Trophoblast cell (in vitro differentiated cells and primary cell): ENCODE measurements around the gene FEV.

ENCODE experiments used
- DNase-seq, 2 donors: peaks; one replicate each; pipeline ENCODE4 v3.0.0-alpha.2; 2016
- H2AFZ ChIP-seq: 2 replicates; pipeline ENCODE4 v1.6.1; 2013; ENCODE audit warnings: low read length, moderate library complexity, mild to moderate bottlenecking; ENCODE audit not compliant: insufficient read depth, poor library complexity
- H2AK5ac ChIP-seq: 2 replicates; pipeline ENCODE4 v1.6.1; 2013; ENCODE audit warnings: mild to moderate bottlenecking, low read length
- H2BK120ac ChIP-seq: 2 replicates; pipeline ENCODE4 v1.6.1; 2013; ENCODE audit warnings: low read length, mild to moderate bottlenecking, moderate library complexity; ENCODE audit not compliant: insufficient read depth, poor library complexity
- H2BK12ac ChIP-seq: 2 replicates; pipeline ENCODE4 v1.6.1; 2013; ENCODE audit warnings: mild to moderate bottlenecking, low read length, moderate library complexity
- H2BK5ac ChIP-seq: 2 replicates; pipeline ENCODE4 v1.6.1; 2013; ENCODE audit warnings: low read length, low read depth, moderate library complexity, mild to moderate bottlenecking; ENCODE audit not compliant: poor library complexity
- H3K14ac ChIP-seq: 2 replicates; pipeline ENCODE4 v1.6.1; 2013; ENCODE audit warnings: mild to moderate bottlenecking, low read length
- H3K18ac ChIP-seq: 2 replicates; pipeline ENCODE4 v1.6.1; 2013; ENCODE audit warnings: mild to moderate bottlenecking, low read length
- H3K23ac ChIP-seq: 2 replicates; pipeline ENCODE4 v1.6.1; 2013; ENCODE audit warnings: low read length
- H3K27ac ChIP-seq: 2 replicates; pipeline ENCODE4 v1.5.1; 2013; ENCODE audit warnings: low read depth, mild to moderate bottlenecking, inconsistent platforms, low read length, moderate library complexity
- H3K27me3 ChIP-seq: 2 replicates; pipeline ENCODE4 v1.6.1; 2013; ENCODE audit warnings: inconsistent platforms, mild to moderate bottlenecking, low read length, moderate library complexity; ENCODE audit not compliant: insufficient read depth
- H3K36me3 ChIP-seq, 2 experiments: 1 replicate in 1 of 2; 2 replicates in 1 of 2; pipeline ENCODE4 v1.6.1; 2013; ENCODE audit warnings: low read length in 2 of 2, mild to moderate bottlenecking in 2 of 2, moderate library complexity in 1 of 2; ENCODE audit not compliant: insufficient read depth in 2 of 2, control insufficient read depth in 1 of 2
- H3K4ac ChIP-seq: 2 replicates; pipeline ENCODE4 v1.6.1; 2013; ENCODE audit warnings: low read depth, mild to moderate bottlenecking, low read length, moderate library complexity
- H3K4me1 ChIP-seq, 2 experiments: 1 replicate in 1 of 2; 2 replicates in 1 of 2; pipeline ENCODE4 v1.6.1; 2013; ENCODE audit warnings: low read length in 2 of 2, mild to moderate bottlenecking in 2 of 2, moderate library complexity in 1 of 2; ENCODE audit not compliant: insufficient read depth in 2 of 2, control insufficient read depth in 1 of 2
- H3K4me2 ChIP-seq: 2 replicates; pipeline ENCODE4 v1.6.1; 2013; ENCODE audit warnings: inconsistent platforms, mild to moderate bottlenecking, low read length, moderate library complexity
- H3K4me3 ChIP-seq: 2 replicates; pipeline ENCODE4 v1.5.1; 2013; ENCODE audit warnings: mild to moderate bottlenecking, low read depth, low read length, inconsistent platforms
- H3K79me1 ChIP-seq: one replicate; pipeline ENCODE4 v1.6.1; 2013; ENCODE audit warnings: low read length
- H3K79me2 ChIP-seq: 2 replicates; pipeline ENCODE4 v1.6.1; 2013; ENCODE audit warnings: low read length, mild to moderate bottlenecking; ENCODE audit not compliant: control insufficient read depth, insufficient read depth, poor library complexity
- H3K9ac ChIP-seq: 2 replicates; pipeline ENCODE4 v1.6.1; 2013; ENCODE audit warnings: mild to moderate bottlenecking, low read length
- H3K9me3 ChIP-seq: 2 replicates; pipeline ENCODE4 v1.6.1; 2013; ENCODE audit warnings: low read depth, mild to moderate bottlenecking, control low read depth, inconsistent platforms, low read length; ENCODE audit not compliant: insufficient read depth
- H4K12ac ChIP-seq: 2 replicates; pipeline ENCODE4 v1.6.1; 2013; ENCODE audit warnings: low read depth, mild to moderate bottlenecking, low read length, moderate library complexity
- H4K8ac ChIP-seq: 2 replicates; pipeline ENCODE4 v1.6.1; 2013; ENCODE audit warnings: low read depth, mild to moderate bottlenecking, low read length, moderate library complexity
- H4K91ac ChIP-seq: one replicate; pipeline ENCODE4 v1.6.1; 2013; ENCODE audit warnings: low read depth, mild to moderate bottlenecking, low read length, moderate library complexity
- WGBS: extraction: QIAGEN DNeasy Blood & Tissue Kit; methylation state at CpG from one replicate; pipeline ENCODE4 v1.1.7; 2013; ENCODE audit warnings: missing lambda C conversion rate; ENCODE audit not compliant: insufficient read length, insufficient coverage; ENCODE audit errors: extremely low coverage; 5-methylcytosine and 5-hydroxymethylcytosine counted together

Gene FEV

GRCh38 chr2:219001100-219001576 is 16.2 kb upstream of the FEV start:
- Histone ChIP-seq H3K23ac (no peak overlapping the region), H4K91ac (no peak overlapping the region), H2BK120ac (no peak overlapping the region), H3K14ac (no peak overlapping the region), H3K9me3 (peaks cover 4% of the 10 kb centered on the region), H3K79me2 (no peaks in the 10 kb centered on the region), H2BK5ac (no peak overlapping the region), H3K9ac (no peak overlapping the region), H2BK12ac (no peak overlapping the region), H3K4ac (no peak overlapping the region), H3K36me3 (no peaks in the 10 kb centered on the region), H4K8ac (no peak overlapping the region), H2AFZ (no peak overlapping the region), H3K4me1 (peaks cover 19 to 22% of the 10 kb centered on the region in 2 experiments), H3K4me2 (no peak overlapping the region), H3K27ac (no peak overlapping the region), H3K79me1 (no peaks in the 10 kb centered on the region), H3K18ac (no peak overlapping the region), H4K12ac (no peak overlapping the region), H2AK5ac (no peak overlapping the region), H3K4me3 (no peak overlapping the region), H3K27me3 (peaks cover 53% of the 10 kb centered on the region)
- DNase-seq = peak; percentile 57 to 66
- no CpG with 5 or more reads among the region's 26 CpGs for WGBS

GRCh38 chr2:219000569-219000960 is 15.6 kb upstream of the FEV start:
- no CpG with 5 or more reads among the region's 8 CpGs for WGBS
- H3K18ac ChIP-seq = no peak overlapping the region
- H3K4me3 ChIP-seq = no peak overlapping the region

GRCh38 chr2:218999881-219000568 is 15.0 kb upstream of the FEV start:
- no peak overlapping the region for H3K18ac ChIP-seq
- no peak overlapping the region for H3K27ac ChIP-seq
- H3K23ac ChIP-seq = no peak overlapping the region
- H3K9ac ChIP-seq = no peak overlapping the region
- peak overlapping the region; percentile 30 for H3K4me3 ChIP-seq
- no peak overlapping the region for H2BK5ac ChIP-seq
- H3K36me3 ChIP-seq = no peaks in the 10 kb centered on the region
- H2AFZ ChIP-seq = no peak overlapping the region
- peaks cover 4% of the 10 kb centered on the region for H3K9me3 ChIP-seq
- H2BK12ac ChIP-seq = no peak overlapping the region
- H3K14ac ChIP-seq = no peak overlapping the region
- DNase-seq = no peak
- peaks cover 19 to 23% of the 10 kb centered on the region in 2 experiments for H3K4me1 ChIP-seq
- no peak overlapping the region for H4K12ac ChIP-seq
- H3K4ac ChIP-seq = no peak overlapping the region
- H2AK5ac ChIP-seq = no peak overlapping the region
- H3K79me1 ChIP-seq = no peaks in the 10 kb centered on the region
- no peak overlapping the region for H2BK120ac ChIP-seq
- peak overlapping the region; percentile 28 for H3K4me2 ChIP-seq
- no peak overlapping the region for H4K91ac ChIP-seq
- no peak overlapping the region for H4K8ac ChIP-seq
- peaks cover 59% of the 10 kb centered on the region for H3K27me3 ChIP-seq
- no peaks in the 10 kb centered on the region for H3K79me2 ChIP-seq
- WGBS = no CpG with 5 or more reads among the region's 9 CpGs

More at GRCh38 chr2:219000569-219000960, 15.6 kb upstream of the FEV start:
- DNase-seq = no peak
- no peak overlapping the region for H3K4ac ChIP-seq
- H2BK5ac ChIP-seq = no peak overlapping the region
- H3K23ac ChIP-seq = no peak overlapping the region
- no peak overlapping the region for H4K12ac ChIP-seq
- H3K27ac ChIP-seq = no peak overlapping the region
- H2AK5ac ChIP-seq = no peak overlapping the region
- no peak overlapping the region for H2AFZ ChIP-seq
- no peaks in the 10 kb centered on the region for H3K79me2 ChIP-seq
- H3K14ac ChIP-seq = no peak overlapping the region
- H4K8ac ChIP-seq = no peak overlapping the region
- H3K4me2 ChIP-seq = no peak overlapping the region
- H4K91ac ChIP-seq = no peak overlapping the region
- H3K79me1 ChIP-seq = no peaks in the 10 kb centered on the region
- no peak overlapping the region for H2BK120ac ChIP-seq
- H3K4me1 ChIP-seq = peaks cover 19 to 23% of the 10 kb centered on the region in 2 experiments
- peaks cover 53% of the 10 kb centered on the region for H3K27me3 ChIP-seq
- peaks cover 4% of the 10 kb centered on the region for H3K9me3 ChIP-seq
- H3K36me3 ChIP-seq = no peaks in the 10 kb centered on the region
- no peak overlapping the region for H3K9ac ChIP-seq
- H2BK12ac ChIP-seq = no peak overlapping the region

GRCh38 chr2:218999021-218999880 is 14.3 kb upstream of the FEV start:
- peaks cover 6% of the 10 kb centered on the region for H3K9me3 ChIP-seq
- H2BK120ac ChIP-seq = no peak overlapping the region
- no peak overlapping the region for H3K18ac ChIP-seq
- no peak overlapping the region for H2AK5ac ChIP-seq
- no peak overlapping the region for H4K8ac ChIP-seq
- H3K23ac ChIP-seq = no peak overlapping the region
- no peak overlapping the region for H3K14ac ChIP-seq
- no peak overlapping the region for H3K27ac ChIP-seq
- no CpG with 5 or more reads among the region's 10 CpGs for WGBS
- peak overlapping the region; percentile 30 for H3K4me2 ChIP-seq
- peaks cover 63% of the 10 kb centered on the region for H3K27me3 ChIP-seq
- no peak overlapping the region for H4K91ac ChIP-seq
- no peaks in the 10 kb centered on the region for H3K79me1 ChIP-seq
- no peaks in the 10 kb centered on the region for H3K79me2 ChIP-seq
- no peak overlapping the region for H3K9ac ChIP-seq
- H3K36me3 ChIP-seq = no peaks in the 10 kb centered on the region
- no peak for DNase-seq
- no peak overlapping the region for H2AFZ ChIP-seq
- H2BK12ac ChIP-seq = no peak overlapping the region
- peaks cover 19 to 23% of the 10 kb centered on the region in 2 experiments for H3K4me1 ChIP-seq
- H4K12ac ChIP-seq = no peak overlapping the region
- no peak overlapping the region for H3K4ac ChIP-seq
- no peak overlapping the region for H3K4me3 ChIP-seq
- H2BK5ac ChIP-seq = no peak overlapping the region
